HCT116 (cell line): ENCODE data around the gene APOL3. TPM values are rescaled to one million over a fixed set of nuclear protein-coding genes. Genes with fewer than 3 reads are reported as not detected.
"Not testable (repeated sequence)": the region's sequence is repeated elsewhere in the genome, so short reads cannot be mapped to it uniquely, and the experiment has no call there.

Experiments
- ATAC-seq: fragments of 200-7000 bp; cut with Tn5 transposase; 2 replicates; pipeline ENCODE4 v1.9.1; 2020; ENCODE audit warnings: mild to moderate bottlenecking, moderate library complexity
- BruUV-seq: library from RNA; stranded (reverse); fragments of 400-500 nt; replicated peaks from 2 replicates; lab custom pipeline; 2021; lab: Mats Ljungman, UMichigan
- CTCF ChIA-PET: fragments of 300-600 bp; sonication (Branson Sonifier 250); formaldehyde crosslinking; loops from one replicate; lab custom pipeline; 2021; ENCODE audit warnings: antibody characterized with exemption; lab: Charles Lee
- POLR2A ChIA-PET: fragments of 300-600, 350-600 bp; sonication (Branson Sonifier 250); formaldehyde crosslinking; loops from one replicate; lab custom pipeline; 2021; ENCODE audit warnings: antibody characterized with exemption; lab: Charles Lee
- RAD21 ChIA-PET, 2 experiments: fragments of 300-600 bp; sonication (Branson Sonifier 250); formaldehyde crosslinking; loops; one replicate each; lab custom pipeline; 2023; ENCODE audit warnings: low total read pairs in 2 of 2; ENCODE audit not compliant: uncharacterized antibody in 2 of 2, unreplicated experiment in 2 of 2, low non-redundant PET in 1 of 2; lab: Charles Lee
- DNase-seq: peaks from one replicate; pipeline ENCODE4 v3.0.0-alpha.2; 2010; ENCODE audit warnings: low read depth, low spot score
- H2AFZ ChIP-seq: fragments of 200-600 bp; shearing (Covaris generic), sonication (generic); 2 replicates; pipeline ENCODE4 v1.6.1; 2017; ENCODE audit warnings: low read depth, mixed run types, mixed read lengths, antibody characterized with exemption, low read length; ENCODE audit not compliant: poor library complexity, severe bottlenecking
- H3K27ac ChIP-seq: 2 replicates; pipeline ENCODE4 v1.5.1; 2012; ENCODE audit warnings: low read depth, low read length
- H3K27me3 ChIP-seq: fragments of 200-600 bp; sonication (generic); 2 replicates; pipeline ENCODE4 v1.6.1; 2016; ENCODE audit warnings: mixed run types, low read length, mixed read lengths; ENCODE audit not compliant: insufficient read depth
- H3K36me3 ChIP-seq, 2 experiments: fragments of 200-500 bp in 1 of 2; fragments of 200-600 bp in 1 of 2; sonication (Bioruptor generic) in 1 of 2; sonication (generic) in 1 of 2; 2 replicates each; pipeline versions ENCODE4 v1.5.1 to v1.6.1; 2014 to 2016; ENCODE audit warnings: low read length in 2 of 2, inconsistent platforms in 1 of 2, mixed read lengths in 1 of 2, mixed run types in 1 of 2; ENCODE audit not compliant: insufficient read depth in 2 of 2, control insufficient read depth in 1 of 2
- H3K4me1 ChIP-seq, 2 experiments: fragments of 200-600 bp in 1 of 2; sonication (generic) in 1 of 2; 2 replicates each; pipeline versions ENCODE4 v1.5.1 to v1.6.1; 2012 to 2017; ENCODE audit warnings: low read length in 2 of 2, inconsistent platforms in 1 of 2, mild to moderate bottlenecking in 1 of 2, mixed read lengths in 1 of 2, mixed run types in 1 of 2, moderate library complexity in 1 of 2; ENCODE audit not compliant: insufficient read depth in 2 of 2, control insufficient read depth in 1 of 2
- H3K4me2 ChIP-seq: fragments of 200-600 bp; sonication (generic); 2 replicates; pipeline ENCODE4 v1.6.1; 2017; ENCODE audit warnings: mixed run types, low read length, mixed read lengths
- H3K4me3 ChIP-seq, 2 experiments: fragments of 200-600 bp in 1 of 2; sonication (generic) in 1 of 2; replicated peaks in 1 of 2; 2 replicates each; pipeline ENCODE4 v1.5.1; 2011 to 2016; ENCODE audit warnings: low read length in 2 of 2, control low read depth in 1 of 2, low read depth in 1 of 2, mild to moderate bottlenecking in 1 of 2, mixed read lengths in 1 of 2, mixed run types in 1 of 2
- H3K79me2 ChIP-seq: fragments of 200-600 bp; sonication (generic); 2 replicates; pipeline ENCODE4 v1.6.1; 2017; ENCODE audit warnings: mild to moderate bottlenecking, mixed run types, low read length, moderate library complexity, mixed read lengths; ENCODE audit not compliant: insufficient read depth
- H3K9ac ChIP-seq: fragments of 200-600 bp; sonication (generic); 2 replicates; pipeline ENCODE4 v1.6.1; 2016; ENCODE audit warnings: low read length, mixed read lengths
- H3K9me2 ChIP-seq: fragments of 200-600 bp; sonication (generic), shearing (Covaris generic); 2 replicates; pipeline ENCODE4 v1.6.1; 2017; ENCODE audit warnings: mixed run types, mild to moderate bottlenecking, moderate library complexity; ENCODE audit not compliant: insufficient read depth
- H3K9me3 ChIP-seq, 2 experiments: fragments of 200-500 bp in 1 of 2; fragments of 200-600 bp in 1 of 2; sonication (Bioruptor generic) in 1 of 2; sonication (generic) in 1 of 2; 2 replicates each; pipeline ENCODE4 v1.6.1; 2014 to 2017; ENCODE audit warnings: low read length in 2 of 2, mixed read lengths in 2 of 2, inconsistent platforms in 1 of 2, low read depth in 1 of 2, mild to moderate bottlenecking in 1 of 2, mixed run types in 1 of 2, moderate library complexity in 1 of 2; ENCODE audit not compliant: control insufficient read depth in 1 of 2, insufficient read depth in 1 of 2
- H4K20me1 ChIP-seq: fragments of 200-600 bp; sonication (generic), shearing (Covaris generic); 2 replicates; pipeline ENCODE4 v1.6.1; 2017; ENCODE audit warnings: mixed run types, mild to moderate bottlenecking, moderate library complexity; ENCODE audit not compliant: insufficient read depth
- ATF3 ChIP-seq: IDR thresholded peaks from 2 replicates; pipeline ENCODE4 v1.6.1; 2012
- CEBPB ChIP-seq: IDR thresholded peaks from 2 replicates; pipeline ENCODE4 v1.6.1; 2012; ENCODE audit warnings: low read depth
- EGR1 ChIP-seq: IDR thresholded peaks from 2 replicates; pipeline ENCODE4 v1.6.1; 2012; ENCODE audit warnings: low read depth
- EZH2 ChIP-seq: fragments of 200-600 bp; sonication (generic); IDR thresholded peaks from 2 replicates; pipeline ENCODE4 v1.6.1; 2017; ENCODE audit warnings: antibody characterized with exemption, mixed run types
- EZH2phosphoT487 ChIP-seq: fragments of 200-600 bp; IDR thresholded peaks from 2 replicates; pipeline ENCODE4 v1.6.1; 2018; ENCODE audit warnings: antibody characterized with exemption, borderline replicate concordance
- SRF ChIP-seq: IDR thresholded peaks from 2 replicates; pipeline ENCODE4 v1.6.1; 2012; ENCODE audit warnings: low read depth
- ZNF274 ChIP-seq: fragments of 200-500 bp; sonication (Bioruptor generic); IDR thresholded peaks from 2 replicates; pipeline ENCODE4 v1.6.1; 2014; ENCODE audit warnings: mild to moderate bottlenecking, low read depth, low read length, inconsistent platforms
- intact Hi-C: fragments of 100-400 bp; cut with micrococcal nuclease; formaldehyde crosslinking; loops from 2 replicates; pipeline ENCODE4 v1.10.0; 2022
- total RNA-seq: library from RNA; stranded (reverse); gene quantifications from one replicate; pipeline ENCODE4 v1.2.1, GENCODE V29; 2021; ENCODE audit not compliant: unreplicated experiment
- TF ChIP-seq, protein P1 (sequence below), 3 experiments: fragments of 200-600 bp in 1 of 3; sonication (generic) in 1 of 3; IDR thresholded peaks in 2 of 3; conservative IDR thresholded peaks in 1 of 3; 2 replicates each; pipeline ENCODE4 v1.5.1; 2012 to 2017; ENCODE audit warnings: low read depth in 2 of 3, low read length in 2 of 3, antibody characterized with exemption in 1 of 3, borderline replicate concordance in 1 of 3, control low read depth in 1 of 3, mild to moderate bottlenecking in 1 of 3, mixed read lengths in 1 of 3, mixed run types in 1 of 3, moderate library complexity in 1 of 3; ENCODE audit not compliant: insufficient read depth in 1 of 3
- TF ChIP-seq, protein P2 (sequence below): IDR thresholded peaks from 2 replicates; pipeline ENCODE4 v1.6.1; 2012

APOL3 gene
- total RNA-seq, 1 experiment from 2014 or later = 0.49 TPM

DNA sequence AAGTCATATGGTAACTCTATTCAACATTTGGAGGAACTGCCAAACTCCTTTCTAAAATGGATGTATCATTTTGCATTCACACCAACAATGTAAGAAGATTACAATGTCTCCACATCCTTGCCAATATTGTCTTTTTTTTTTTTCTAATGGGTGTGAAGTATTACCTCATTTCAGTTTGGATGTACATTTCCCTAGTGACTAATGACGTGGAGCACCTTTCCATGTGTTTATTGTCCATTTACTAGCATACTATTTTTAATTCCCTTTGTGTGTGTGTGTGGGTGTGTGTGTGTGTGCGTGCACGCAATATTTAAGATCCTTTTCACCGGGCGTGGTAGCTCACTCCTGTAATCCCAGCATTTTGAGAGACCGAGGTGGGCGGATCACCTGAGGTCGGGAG lies 62.7 kb downstream of the APOL3 start:
- POLR2A ChIA-PET = no interaction called here
- Histone ChIP-seq H3K9ac (no peak overlapping the region), H3K9me2 (no peaks in the 10 kb centered on the region), H2AFZ (no peak overlapping the region), H3K4me1 (no peaks in the 10 kb centered on the region), H3K79me2 (no peaks in the 10 kb centered on the region), H3K27me3 (no peaks in the 10 kb centered on the region), H3K4me2 (no peak overlapping the region), H3K36me3 (no peaks in the 10 kb centered on the region), H3K27ac (no peak overlapping the region), H4K20me1 (no peaks in the 10 kb centered on the region), H3K4me3 (no peak overlapping the region), H3K9me3 (no peaks in the 10 kb centered on the region)
- TF ChIP-seq, protein P1, sequence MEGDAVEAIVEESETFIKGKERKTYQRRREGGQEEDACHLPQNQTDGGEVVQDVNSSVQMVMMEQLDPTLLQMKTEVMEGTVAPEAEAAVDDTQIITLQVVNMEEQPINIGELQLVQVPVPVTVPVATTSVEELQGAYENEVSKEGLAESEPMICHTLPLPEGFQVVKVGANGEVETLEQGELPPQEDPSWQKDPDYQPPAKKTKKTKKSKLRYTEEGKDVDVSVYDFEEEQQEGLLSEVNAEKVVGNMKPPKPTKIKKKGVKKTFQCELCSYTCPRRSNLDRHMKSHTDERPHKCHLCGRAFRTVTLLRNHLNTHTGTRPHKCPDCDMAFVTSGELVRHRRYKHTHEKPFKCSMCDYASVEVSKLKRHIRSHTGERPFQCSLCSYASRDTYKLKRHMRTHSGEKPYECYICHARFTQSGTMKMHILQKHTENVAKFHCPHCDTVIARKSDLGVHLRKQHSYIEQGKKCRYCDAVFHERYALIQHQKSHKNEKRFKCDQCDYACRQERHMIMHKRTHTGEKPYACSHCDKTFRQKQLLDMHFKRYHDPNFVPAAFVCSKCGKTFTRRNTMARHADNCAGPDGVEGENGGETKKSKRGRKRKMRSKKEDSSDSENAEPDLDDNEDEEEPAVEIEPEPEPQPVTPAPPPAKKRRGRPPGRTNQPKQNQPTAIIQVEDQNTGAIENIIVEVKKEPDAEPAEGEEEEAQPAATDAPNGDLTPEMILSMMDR (IDR thresholded peaks at IDR 0.05 in 2 of 3, conservative IDR thresholded peaks at IDR 0.05 in 1 of 3; ENCODE audit: borderline replicate concordance in 1 of 3, insufficient read depth in 1 of 3, low read depth in 2 of 3, low read length in 2 of 3) = no peak
- TF ChIP-seq EZH2phosphoT487 (no peak), ZNF274 (no peak), CEBPB (no peak), SRF (no peak), EGR1 (no peak), EZH2 (no peak), ATF3 (no peak)
- TF ChIP-seq, protein P2, sequence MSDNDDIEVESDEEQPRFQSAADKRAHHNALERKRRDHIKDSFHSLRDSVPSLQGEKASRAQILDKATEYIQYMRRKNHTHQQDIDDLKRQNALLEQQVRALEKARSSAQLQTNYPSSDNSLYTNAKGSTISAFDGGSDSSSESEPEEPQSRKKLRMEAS = no peak
- no peak for ATAC-seq
- no peak for DNase-seq
- no TSS peak for BruUV-seq
- intact Hi-C loops = no loop called here
- CTCF ChIA-PET = interaction anchor here (2.4 kb wide), 1 partner anchor 32 kb away, joined by 6 read pairs; no protein-coding TSS in a partner anchor
- RAD21 ChIA-PET = interaction anchor here in 1 of 2 experiments (0.8 kb wide), 1 partner anchor 12 kb away, joined by 4 read pairs; no protein-coding TSS in a partner anchor

DNA sequence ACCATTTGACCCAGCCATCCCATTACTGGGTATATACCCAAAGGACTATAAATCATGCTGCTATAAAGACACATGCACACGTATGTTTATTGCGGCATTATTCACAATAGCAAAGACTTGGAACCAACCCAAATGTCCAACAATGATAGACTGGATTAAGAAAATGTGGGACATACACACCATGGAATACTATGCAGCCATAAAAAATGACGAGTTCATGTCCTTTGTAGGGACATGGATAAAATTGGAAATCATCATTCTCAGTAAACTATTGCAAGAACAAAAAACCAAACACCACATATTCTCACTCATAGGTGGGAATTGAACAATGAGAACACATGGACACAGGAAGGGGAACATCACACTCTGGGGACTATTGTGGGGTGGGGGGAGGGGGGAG lies 69.8 kb downstream of the APOL3 start:
- H3K27me3 ChIP-seq, H3K27ac ChIP-seq, RAD21 ChIA-PET, CTCF ChIA-PET, H3K4me2 ChIP-seq, intact Hi-C loops, H3K79me2 ChIP-seq, DNase-seq, H3K9me2 ChIP-seq, POLR2A ChIA-PET, H2AFZ ChIP-seq, H3K9ac ChIP-seq, BruUV-seq, H3K9me3 ChIP-seq, H3K4me3 ChIP-seq, ATAC-seq, H4K20me1 ChIP-seq, H3K36me3 ChIP-seq: not testable (repeated sequence)
- H3K4me1 ChIP-seq = peaks cover 5 to 10% of the 10 kb centered on the region in 2 experiments; a peak in 3 of 4 replicates

Other genes starting within 250 kb of the APOL3 start
- gene RBFOX2, start 131.9 kb downstream of the APOL3 start, total RNA-seq = 83.9 TPM
- not detected for gene APOL4, start 41.1 kb upstream of the APOL3 start, total RNA-seq
- gene APOL2, start 78.8 kb upstream of the APOL3 start, total RNA-seq = 9.9 TPM
- gene APOL1, start 92.4 kb upstream of the APOL3 start, total RNA-seq = 0.30 TPM
- 258 TPM for gene MYH9, start 227.2 kb upstream of the APOL3 start, total RNA-seq